Left ventricle myocardium superior (tissue), 1 donor: ENCODE measurements around the gene MAML3. TPM values are rescaled to one million over a fixed set of nuclear protein-coding genes. Genes with fewer than 3 reads are reported as not detected.
A peak's percentile ranks its signal among the peaks of the same experiment; 100 is the strongest.
"Not testable (repeated sequence)": the region's sequence is repeated elsewhere in the genome, so short reads cannot be mapped to it uniquely, and the experiment has no call there.

Experiments used
- ATAC-seq: fragments of 200-7000 bp; cut with Tn5 transposase; one replicate; pipeline ENCODE4 v1.9.1; 2020; ENCODE audit warnings: mild to moderate bottlenecking, moderate library complexity
- DNase-seq: peaks from one replicate; pipeline ENCODE4 v3.0.0-alpha.2; 2020
- intact Hi-C: fragments of 100-400 bp; cut with micrococcal nuclease; formaldehyde crosslinking; loops from one replicate; pipeline ENCODE4 v1.11.0; 2022
- total RNA-seq: library from RNA; stranded (reverse); fragmentation: NEBNext Ultra II Directional; extraction: Animal tissue kit (Norgen Biotek cat#: 25700); gene quantifications from one replicate; pipeline ENCODE4 v1.2.1, GENCODE V29; 2021
- donor health status: DM: no; HTN: yes; CAD: no; lungs with severe emphysema.

Gene MAML3
- total RNA-seq, 1 donor from 2014 or later, result 2.1 TPM

- DNase-seq (no peak), ATAC-seq (no peak)
- intact Hi-C loops, result no loop called here
Measured at GRCh38 chr4:139720806-139721205, 433.2 kb downstream of the MAML3 start.

GRCh38 chr4:139719381-139720101 is 434.4 kb downstream of the MAML3 start:
- DNase-seq (no peak), ATAC-seq (no peak)
- intact Hi-C loops, result no loop called here

GRCh38 chr4:139718833-139719232 is 435.2 kb downstream of the MAML3 start:
- DNase-seq (no peak), ATAC-seq (no peak)

GRCh38 chr4:139718358-139718757 is 435.6 kb downstream of the MAML3 start:
- no peak for ATAC-seq
- intact Hi-C loops, result no loop called here

More at GRCh38 chr4:139718833-139719232, 435.2 kb downstream of the MAML3 start:
- intact Hi-C loops, result no loop called here

GRCh38 chr4:139715746-139716391 is 438.1 kb downstream of the MAML3 start:
- intact Hi-C loops, result no loop called here
- ATAC-seq, result peak; percentile 12
- no peak for DNase-seq

More at GRCh38 chr4:139718358-139718757, 435.6 kb downstream of the MAML3 start:
- no peak for DNase-seq

- intact Hi-C loops, result no loop called here
- DNase-seq (no peak), ATAC-seq (peak; percentile 47)
Measured at GRCh38 chr4:139712882-139713281, 441.1 kb downstream of the MAML3 start.

GRCh38 chr4:139711461-139711860 is 442.5 kb downstream of the MAML3 start:
- DNase-seq, result no peak
- intact Hi-C loops, result no loop called here
- peak; percentile 29 for ATAC-seq

- intact Hi-C loops, result no loop called here
Measured at GRCh38 chr4:139710073-139710472, 443.9 kb downstream of the MAML3 start.

GRCh38 chr4:139709660-139710059 is 444.3 kb downstream of the MAML3 start:
- ATAC-seq (no peak), DNase-seq (no peak)
- intact Hi-C loops, result no loop called here

More at GRCh38 chr4:139710073-139710472, 443.9 kb downstream of the MAML3 start:
- DNase-seq (no peak), ATAC-seq (peak; percentile 12)

GRCh38 chr4:139704915-139705485 is 449.0 kb downstream of the MAML3 start:
- ATAC-seq, result no peak
- DNase-seq, result no peak
- intact Hi-C loops, result no loop called here

- ATAC-seq, result no peak
- no peak for DNase-seq
- intact Hi-C loops, result no loop called here
Measured at GRCh38 chr4:139700568-139700967, 453.4 kb downstream of the MAML3 start.

- intact Hi-C loops, ATAC-seq, DNase-seq: not testable (repeated sequence)
Measured at GRCh38 chr4:139698167-139698925, 455.6 kb downstream of the MAML3 start.

- intact Hi-C loops, result no loop called here
- DNase-seq (no peak), ATAC-seq (no peak)
Measured at GRCh38 chr4:139696491-139696890, 457.5 kb downstream of the MAML3 start.

GRCh38 chr4:139694522-139695107 is 459.4 kb downstream of the MAML3 start:
- ATAC-seq (no peak), DNase-seq (no peak)
- intact Hi-C loops, result no loop called here

- intact Hi-C loops, result no loop called here
- ATAC-seq, result peak; percentile 87
- no peak for DNase-seq
Measured at GRCh38 chr4:139692309-139693012, 461.5 kb downstream of the MAML3 start.

- intact Hi-C loops, result no loop called here
- no peak for DNase-seq
- no peak for ATAC-seq
Measured at GRCh38 chr4:139690419-139690818, 463.6 kb downstream of the MAML3 start.

GRCh38 chr4:139689093-139689722 is 464.8 kb downstream of the MAML3 start:
- DNase-seq, result no peak
- intact Hi-C loops, result no loop called here

GRCh38 chr4:139686988-139687387 is 467.0 kb downstream of the MAML3 start:
- peak; percentile 33 for ATAC-seq

More at GRCh38 chr4:139689093-139689722, 464.8 kb downstream of the MAML3 start:
- ATAC-seq, result no peak

More at GRCh38 chr4:139686988-139687387, 467.0 kb downstream of the MAML3 start:
- intact Hi-C loops, result no loop called here
- no peak for DNase-seq
